ENCODE data around the gene FKBP1B.
A peak's percentile ranks its signal among the peaks of the same experiment; 100 is the strongest.
"Not testable (repeated sequence)": the region's sequence is repeated elsewhere in the genome, so short reads cannot be mapped to it uniquely, and the experiment has no call there.

Gene FKBP1B

DNA sequence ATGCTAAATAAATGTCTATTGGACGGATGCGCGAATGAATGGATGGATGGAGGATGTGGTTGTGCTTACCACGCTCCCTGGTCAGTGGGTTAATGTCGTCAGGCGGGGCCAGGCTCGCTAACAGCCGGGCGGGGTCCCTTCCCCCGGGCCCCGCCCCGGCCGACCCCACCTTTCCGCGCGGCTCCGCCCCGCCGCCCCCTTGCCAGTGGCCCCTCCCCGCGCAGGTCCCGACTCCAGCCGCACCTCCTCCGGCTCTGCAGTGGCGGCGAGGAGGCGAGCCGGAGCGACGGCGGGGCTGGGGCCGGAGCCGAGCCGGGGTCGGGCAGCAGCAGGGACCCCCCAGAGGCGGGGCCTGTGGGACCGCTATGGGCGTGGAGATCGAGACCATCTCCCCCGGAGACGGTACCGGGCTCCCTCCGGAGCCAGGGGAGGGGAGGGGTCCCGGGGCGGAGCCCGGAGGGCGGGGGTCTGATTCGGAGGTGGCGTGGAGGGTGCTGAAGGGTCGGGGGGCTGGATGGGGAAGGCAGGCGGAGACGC is at the start of gene FKBP1B:
Gene FKBP1B, plus strand, starts transcription at position 257 of the 537 bp plus-strand sequence. Its CDS starts 109 bp downstream, at position 366.
- peak; percentile 43 to 47 for DNase-seq

DNA sequence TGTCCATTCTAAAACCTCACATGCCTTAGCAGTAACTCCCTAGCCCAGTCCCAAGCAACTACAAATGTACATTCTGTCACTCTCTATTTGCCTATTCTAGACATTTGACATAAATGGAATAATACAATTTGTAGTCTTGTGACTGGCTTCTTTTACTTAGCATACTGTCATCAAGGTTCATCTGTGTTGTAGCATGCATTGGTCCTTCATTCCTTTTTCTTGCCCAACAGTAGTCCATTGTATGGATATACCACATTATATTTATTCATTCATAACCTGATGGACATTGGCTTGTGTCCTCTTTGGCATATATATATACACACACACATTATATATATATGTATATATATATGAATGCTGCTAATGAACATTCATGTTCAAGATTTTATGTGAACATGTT is 41.8 kb upstream of the FKBP1B start:
- DNase-seq = no peak

GRCh38 chr2:24008672-24009366 is 40.7 kb upstream of the FKBP1B start:
- DNase-seq = no peak

DNA sequence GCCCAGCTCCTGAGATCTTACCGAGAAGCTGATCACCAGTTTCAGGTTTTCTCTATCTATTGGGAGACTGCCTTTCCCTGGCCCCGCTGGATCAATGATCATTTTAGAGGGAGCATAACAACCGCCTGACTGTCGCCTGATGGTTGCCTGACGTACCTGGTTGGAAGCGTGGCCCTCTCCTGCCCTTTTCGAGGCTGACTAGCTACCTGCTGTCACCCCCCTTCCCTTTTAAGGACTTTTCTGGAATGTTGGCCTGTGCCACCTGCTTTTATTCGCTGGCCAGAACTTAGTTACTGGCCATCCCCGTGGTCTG is 40.2 kb upstream of the FKBP1B start:
- no peak for DNase-seq

GRCh38 chr2:24009680-24010476 is 39.7 kb upstream of the FKBP1B start, which contains the start of gene MFSD2B:
MFSD2B (plus strand) TSS chr2:24010085; CDS start chr2:24010097, 12 bp downstream.
- DNase-seq = no peak

- no peak for DNase-seq
These were observed 38.9 kb upstream of the FKBP1B start for GRCh38 chr2:24010477-24011249.

GRCh38 chr2:24011250-24012104 is 38.1 kb upstream of the FKBP1B start:
- DNase-seq = no peak

DNA sequence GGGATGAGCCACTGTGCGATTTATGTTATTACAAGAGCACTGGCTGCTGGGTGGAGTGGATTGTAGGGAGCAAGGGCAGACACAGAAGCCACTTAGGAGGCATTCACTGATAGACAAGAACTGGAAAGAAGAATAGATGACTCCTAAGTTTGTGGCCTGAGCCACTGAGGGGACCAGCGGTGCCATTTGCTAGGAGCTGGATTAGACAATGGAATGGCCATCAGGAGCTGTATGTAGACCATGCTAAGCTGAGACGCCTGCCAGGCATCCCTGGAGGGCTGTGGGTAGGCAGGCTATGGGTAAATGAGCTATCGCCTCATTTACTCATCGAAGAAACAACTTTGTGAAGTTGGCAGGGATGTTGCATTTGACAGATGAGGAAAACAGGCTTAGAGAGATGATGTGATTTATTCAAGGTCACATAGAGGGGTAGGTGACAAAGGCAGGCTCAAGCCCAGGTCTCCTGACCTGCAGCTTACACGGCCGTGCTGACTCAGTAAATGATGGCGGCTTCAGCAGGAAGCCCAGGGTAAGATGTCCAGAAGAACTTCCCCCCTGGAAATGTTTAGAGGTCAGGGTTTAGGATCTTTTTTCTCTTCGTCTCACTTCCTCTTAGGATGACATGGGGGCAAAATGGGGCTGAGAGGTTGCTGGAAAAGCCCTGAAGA is 36.9 kb upstream of the FKBP1B start:
- no peak for DNase-seq

DNA sequence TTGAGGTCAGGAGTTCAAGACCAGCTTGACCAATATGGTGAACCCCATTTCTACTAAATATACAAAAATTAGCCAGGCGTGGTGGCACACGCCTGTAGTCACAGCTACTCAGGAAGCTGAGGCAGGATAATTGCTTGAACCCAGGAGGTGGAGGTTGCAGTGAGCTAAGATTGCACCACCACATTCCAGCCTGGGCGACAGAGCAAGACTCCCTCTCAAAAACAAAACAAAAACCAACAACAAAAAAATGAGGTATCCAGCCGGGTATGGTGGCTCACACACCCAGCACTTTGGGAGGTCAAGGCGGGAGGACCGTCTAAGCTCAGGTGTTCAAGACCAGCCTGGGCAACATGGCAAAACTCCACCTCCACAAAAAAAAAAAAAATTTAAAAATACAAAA is 34.6 kb upstream of the FKBP1B start:
- not testable (repeated sequence) for DNase-seq

- no peak for DNase-seq
These were observed 33.8 kb upstream of the FKBP1B start for GRCh38 chr2:24015562-24016375.

GRCh38 chr2:24016376-24016761 is 33.2 kb upstream of the FKBP1B start:
- no peak for DNase-seq

DNA sequence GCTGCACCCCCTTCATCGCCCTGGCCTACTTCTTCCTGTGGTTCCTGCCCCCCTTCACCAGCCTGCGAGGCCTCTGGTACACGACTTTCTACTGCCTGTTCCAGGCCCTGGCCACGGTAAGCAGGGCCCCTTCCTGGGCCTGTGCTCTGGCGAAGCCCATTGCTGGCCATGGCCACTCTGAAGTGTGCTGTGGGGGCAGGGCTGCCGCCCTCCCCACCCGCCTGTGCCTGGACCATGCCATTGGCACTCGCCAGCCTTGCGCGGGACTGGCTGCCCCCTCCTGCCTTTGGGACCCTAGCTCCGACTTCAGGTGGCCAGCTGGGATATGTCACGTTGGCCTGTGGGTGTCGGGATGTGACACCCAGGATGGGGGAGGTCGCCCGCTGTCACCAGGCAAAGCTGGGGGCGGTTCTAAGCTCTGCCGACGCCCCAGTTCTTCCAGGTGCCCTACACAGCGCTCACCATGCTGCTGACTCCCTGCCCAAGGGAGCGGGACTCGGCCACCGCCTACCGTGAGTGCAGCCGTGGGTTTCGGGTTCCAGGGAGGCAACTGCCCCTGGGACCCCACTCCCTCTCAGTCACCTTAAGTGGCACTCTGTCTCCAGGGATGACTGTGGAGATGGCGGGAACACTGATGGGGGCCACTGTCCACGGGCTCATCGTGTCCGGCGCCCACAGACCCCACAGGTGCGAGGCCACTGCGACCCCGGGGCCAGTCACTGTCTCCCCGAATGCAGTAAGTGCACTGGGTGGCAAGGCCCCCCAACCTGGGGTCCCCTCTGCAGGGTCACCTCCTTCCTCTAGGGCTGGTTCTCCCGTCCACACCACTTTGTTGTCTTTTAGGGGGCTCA is 32.5 kb upstream of the FKBP1B start:
- no peak for DNase-seq

- no peak for DNase-seq
These were observed 31.8 kb upstream of the FKBP1B start for GRCh38 chr2:24017711-24018110.

DNA sequence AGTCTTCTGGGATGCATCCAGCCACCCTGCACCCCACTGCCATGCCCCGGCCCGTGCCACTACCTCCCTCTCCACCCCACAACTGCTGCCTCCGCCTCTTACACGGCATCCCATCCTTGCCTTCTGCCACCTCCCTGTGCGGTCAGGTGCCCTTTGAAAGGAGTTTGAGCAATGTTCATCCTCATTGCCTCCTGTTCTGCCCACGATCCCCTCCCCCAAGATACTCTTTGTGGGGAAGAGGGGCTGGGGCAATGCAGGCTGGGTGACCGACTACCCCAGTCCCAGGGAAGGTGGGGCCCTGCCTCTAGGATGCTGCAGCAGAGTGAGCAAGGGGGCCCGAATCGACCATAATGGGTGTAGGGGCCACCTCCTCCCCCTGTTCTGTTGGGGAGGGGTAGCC is 31.3 kb upstream of the FKBP1B start:
- DNase-seq = no peak

DNA sequence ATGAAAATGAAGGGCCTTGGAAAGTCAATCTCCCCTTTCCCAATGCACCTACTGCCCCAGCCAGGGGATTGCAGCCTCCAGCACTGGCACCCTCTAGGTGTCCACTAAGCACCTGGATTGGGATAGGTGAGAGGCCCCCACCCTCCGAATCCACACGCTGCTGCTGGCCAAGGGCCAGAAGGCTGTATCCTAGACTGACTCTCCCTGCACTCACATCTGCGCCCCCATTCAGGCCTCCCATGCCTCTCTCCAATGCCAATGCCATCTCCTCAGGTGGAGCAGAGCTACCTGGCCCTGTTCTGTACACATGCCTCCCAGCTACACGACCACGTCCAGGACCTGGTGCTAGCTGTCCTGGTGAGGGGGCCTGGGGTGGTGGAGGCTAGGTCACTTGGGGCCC is 29.8 kb upstream of the FKBP1B start:
- no peak for DNase-seq

DNA sequence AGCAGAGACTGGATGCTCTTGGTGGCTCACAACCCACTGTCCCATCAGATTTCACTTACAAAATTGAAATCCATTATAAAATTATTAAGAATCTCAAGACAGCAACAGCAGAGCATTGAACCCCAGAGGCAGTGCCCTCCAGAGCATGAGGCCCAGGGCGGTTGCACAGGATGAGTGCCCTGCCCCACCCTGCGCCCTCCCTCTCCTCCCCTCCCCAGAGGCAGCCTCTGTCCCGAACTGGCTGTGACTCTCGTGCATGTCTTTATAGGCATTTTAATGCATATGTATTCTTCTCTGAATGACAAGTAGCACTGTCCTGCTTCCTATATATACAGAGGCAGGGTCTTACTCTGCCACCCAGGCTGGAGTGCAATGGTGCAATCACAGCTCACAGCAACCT is 29.3 kb upstream of the FKBP1B start:
- no peak for DNase-seq

DNA sequence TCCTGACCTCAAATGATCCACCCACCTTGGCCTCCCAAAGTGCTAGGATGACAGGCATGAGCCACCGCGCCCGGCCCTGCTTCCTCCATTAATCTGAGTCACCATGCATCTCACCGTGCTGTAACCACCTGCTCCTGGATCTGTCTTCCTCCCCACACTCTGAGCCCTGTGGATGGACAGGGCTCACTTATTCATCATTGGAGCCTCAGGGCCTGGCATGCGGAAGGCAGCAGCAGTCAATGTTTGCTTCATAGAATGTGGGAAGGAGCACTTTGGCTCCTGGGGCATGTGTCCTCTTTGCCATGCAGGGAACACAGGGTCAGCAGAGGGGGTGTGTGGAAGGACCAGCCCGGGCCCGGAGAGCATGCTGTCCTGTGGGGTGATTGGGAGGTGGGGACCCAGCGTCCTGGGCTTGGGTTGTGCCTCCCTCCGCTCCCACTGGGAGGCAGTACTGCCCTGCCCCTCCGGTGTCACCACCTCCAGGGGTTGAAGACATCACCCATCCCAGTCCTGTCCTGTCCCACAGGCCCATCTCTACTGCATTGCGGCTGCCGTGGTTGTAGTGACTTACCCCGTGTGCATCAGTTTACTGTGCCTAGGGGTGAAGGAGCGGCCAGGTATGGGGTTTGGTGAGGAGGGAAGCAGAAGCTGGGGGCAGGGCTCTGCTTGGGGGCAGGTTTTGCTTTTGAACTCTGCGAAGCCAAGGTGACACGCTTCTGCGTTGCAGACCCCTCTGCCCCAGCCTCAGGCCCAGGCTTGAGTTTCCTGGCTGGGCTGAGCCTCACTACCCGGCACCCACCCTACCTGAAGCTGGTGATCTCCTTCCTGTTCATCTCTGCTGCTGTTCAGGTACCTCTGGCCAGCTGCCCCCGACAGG is 28.2 kb upstream of the FKBP1B start:
- DNase-seq = peak in 1 of 2 donors; percentile 18

- no peak for DNase-seq
These were observed 27.1 kb upstream of the FKBP1B start for GRCh38 chr2:24022324-24022974.

All from stimulated activated CD4-positive, alpha-beta T cell treated with anti-CD3 and anti-CD28 coated beads, Interleukin-2, amount 100 ng/mL, for 48 hours (primary cell).